Loucy (cell line): Measurements from ENCODE around the gene RORC.

Source experiments
- CTCF ChIP-seq: fragments of 200-600 bp; sonication (generic); conservative IDR thresholded peaks from 2 replicates; pipeline ENCODE4 v1.5.1; 2014; ENCODE audit warnings: mild to moderate bottlenecking, antibody characterized with exemption, low read length
- EZH2phosphoT487 ChIP-seq: fragments of 200-600 bp; IDR thresholded peaks from 2 replicates; pipeline ENCODE4 v1.6.1; 2018; ENCODE audit warnings: antibody characterized with exemption, mild to moderate bottlenecking, moderate library complexity, borderline replicate concordance

GRCh38 chr1:151805066-151805820 lies 26.4 kb downstream of the RORC start, which contains the start of gene LINGO4:
- TF ChIP-seq CTCF, result no peak
- TF ChIP-seq EZH2phosphoT487, result no peak
